ENCODE results near the gene CLDN10. TPM values are rescaled to one million over a fixed set of nuclear protein-coding genes. Genes with fewer than 3 reads are reported as not detected.

The CLDN10 gene
- total and polyA plus RNA-seq, 2 of the 8 experiments (the other 6 are each of a cell fraction or from before 2014, with no cell fraction given) = 41.2 to 43.6 TPM

- no peak for DNase-seq (ENCODE audit: low read depth in 1 of 2, low spot score in 2 of 2)
- CTCF ChIA-PET (ENCODE audit: partially characterized antibody) = no interaction called here
- Histone ChIP-seq H3K14ac (ENCODE audit: insufficient read length) (no peak overlapping the region), H2BK15ac (ENCODE audit: low read length) (no peak overlapping the region), H3K79me1 (ENCODE audit: low read depth, low read length) (no peaks in the 10 kb centered on the region), H4K5ac (ENCODE audit: insufficient read length, low read depth, low read length) (no peak overlapping the region), H2BK5ac (ENCODE audit: low read depth, low read length) (no peak overlapping the region), H3K23ac (ENCODE audit: insufficient read length) (no peak overlapping the region), H2AFZ (ENCODE audit: low read length) (no peak overlapping the region), H3K56ac (replicated peaks; ENCODE audit: insufficient read length, low read depth, low read length) (no peak overlapping the region), H2BK20ac (ENCODE audit: low read length) (no peak overlapping the region), H3K18ac (ENCODE audit: extremely low read depth, low read length) (no peak overlapping the region), H2AK5ac (ENCODE audit: low read depth, low read length) (no peak overlapping the region), H3K9me3 (ENCODE audit: insufficient read depth in 2 of 2, low read depth in 1 of 2, low read length in 1 of 2) (no peaks in the 10 kb centered on the region), H3K9ac (replicated peaks in 1 of 4; ENCODE audit: extremely low read depth in 1 of 4, low read depth in 3 of 4, low read length in 3 of 4) (no peak overlapping the region), H3K27ac (ENCODE audit: low read depth, low read length) (no peak overlapping the region), H4K91ac (replicated peaks; ENCODE audit: insufficient read length, low read length) (no peak overlapping the region), H2BK12ac (ENCODE audit: low read depth, low read length) (no peak overlapping the region), H3K4me1 (replicated peaks in 1 of 4; ENCODE audit: control insufficient read depth in 3 of 4, insufficient read depth in 4 of 4, low read length in 3 of 4) (peaks cover 0 to 10% (median 3%) of the 10 kb centered on the region in 4 experiments; a peak in 3 of 7 replicates), H4K20me1 (replicated peaks in 1 of 2; ENCODE audit: control insufficient read depth in 1 of 2, insufficient read depth in 2 of 2, low read length in 2 of 2) (no peaks in the 10 kb centered on the region), H3K27me3 (replicated peaks in 1 of 4; ENCODE audit: control insufficient read depth in 3 of 4, extremely low read depth in 1 of 4, insufficient read depth in 3 of 4, low read length in 3 of 4) (no peaks in the 10 kb centered on the region), H3K79me2 (ENCODE audit: control insufficient read depth in 1 of 2, insufficient read depth in 2 of 2, low read length in 2 of 2) (no peaks in the 10 kb centered on the region), H3K4me2 (ENCODE audit: insufficient read depth in 1 of 2, low read depth in 2 of 2, low read length in 2 of 2) (no peak overlapping the region), H2BK120ac (replicated peaks; ENCODE audit: low read depth, low read length) (no peak overlapping the region), H4K8ac (ENCODE audit: extremely low read depth, insufficient read depth, low read length) (no peak overlapping the region), H3K4me3 (ENCODE audit: extremely low read depth in 1 of 4, insufficient read depth in 2 of 4, low read depth in 3 of 4, low read length in 4 of 4) (no peak overlapping the region), H3K36me3 (ENCODE audit: control insufficient read depth in 2 of 4, insufficient read depth in 4 of 4, low read length in 3 of 4) (no peaks in the 10 kb centered on the region), H3K4ac (replicated peaks; ENCODE audit: insufficient read length, low read depth, low read length) (no peak overlapping the region), H3K23me2 (ENCODE audit: low read depth, low read length) (no peaks in the 10 kb centered on the region)
- 95% methylated on average over 2 of the region's 2 CpGs; no CpG with 5 or more reads in 1 of the 2 experiments for WGBS, 2 experiments (ENCODE audit: extremely low coverage in 1 of 2, insufficient coverage in 1 of 2, insufficient read length in 1 of 2, insufficient replicate concordance in 2 of 2, low coverage in 1 of 2, low lambda C conversion rate in 2 of 2, missing lambda C conversion rate in 1 of 2)
- TF ChIP-seq CTBP2 (IDR thresholded peaks at IDR 0.05; ENCODE audit: borderline replicate concordance, insufficient read depth, insufficient read length, low read length) = no peak
- TF ChIP-seq TAF1 (IDR thresholded peaks at IDR 0.05; ENCODE audit: low read depth, low read length) = no peak
- TF ChIP-seq CHD2 (IDR thresholded peaks at IDR 0.05; ENCODE audit: low read length) = no peak
- TF ChIP-seq NANOG (IDR thresholded peaks at IDR 0.05; ENCODE audit: insufficient read depth, low read depth, low read length, poor library complexity, severe bottlenecking) = no peak
- no peak for TF ChIP-seq USF2 (IDR thresholded peaks at IDR 0.05; ENCODE audit: low read length)
- TF ChIP-seq RAD21 (IDR thresholded peaks at IDR 0.05 in 1 of 2, conservative IDR thresholded peaks at IDR 0.05 in 1 of 2; ENCODE audit: low read depth in 2 of 2, low read length in 2 of 2) = no peak
- TF ChIP-seq SIRT6 (IDR thresholded peaks at IDR 0.05; ENCODE audit: low read length) = no peak
- no peak for TF ChIP-seq CHD1 (IDR thresholded peaks at IDR 0.05; ENCODE audit: low read depth, low read length)
- no peak for TF ChIP-seq MAX (IDR thresholded peaks at IDR 0.05)
- no peak for FAIRE-seq
- POLR2A ChIA-PET (ENCODE audit: partially characterized antibody) = no interaction called here
These were observed 8.2 kb upstream of the CLDN10 start for GRCh38 chr13:95544293-95544692.
